H1 (cell line): ENCODE measurements around the gene RNU6-1. TPM values are rescaled to one million over a fixed set of nuclear protein-coding genes. Genes with fewer than 3 reads are reported as not detected.

Experiments
- BACH1 ChIP-seq: IDR thresholded peaks from 2 replicates; pipeline ENCODE4 v1.6.1; 2012; ENCODE audit warnings: low read length, improper control_type of control experiment
- CEBPB ChIP-seq: IDR thresholded peaks from 2 replicates; pipeline ENCODE4 v1.6.1; 2012; ENCODE audit warnings: low read depth, low read length
- CHD7 ChIP-seq: fragments of 300-600 bp; sonication (generic); IDR thresholded peaks from 2 replicates; pipeline ENCODE4 v1.7.1; 2012; ENCODE audit warnings: low read length, moderate library complexity, mild to moderate bottlenecking, inconsistent platforms; ENCODE audit not compliant: insufficient replicate concordance
- GABPA ChIP-seq: IDR thresholded peaks from 2 replicates; pipeline ENCODE4 v1.6.1; 2011; ENCODE audit warnings: mild to moderate bottlenecking, low read length, moderate library complexity, borderline replicate concordance; ENCODE audit not compliant: insufficient read depth
- HDAC2 ChIP-seq, 2 experiments: fragments of 300-600 bp in 1 of 2; sonication (generic) in 1 of 2; IDR thresholded peaks; 2 replicates each; pipeline ENCODE4 v1.6.1; 2011 to 2012; ENCODE audit warnings: low read depth in 2 of 2, low read length in 2 of 2, mild to moderate bottlenecking in 2 of 2, moderate library complexity in 2 of 2, borderline replicate concordance in 1 of 2, inconsistent platforms in 1 of 2
- JUND ChIP-seq: IDR thresholded peaks from 2 replicates; pipeline ENCODE4 v1.6.1; 2011; ENCODE audit warnings: mild to moderate bottlenecking, improper control_type of control experiment, low read length
- PHF8 ChIP-seq: fragments of 200-600 bp; sonication (generic); conservative IDR thresholded peaks from 2 replicates; pipeline ENCODE4 v1.7.1; 2012; ENCODE audit warnings: low read depth, mild to moderate bottlenecking, inconsistent platforms, low read length, moderate library complexity
- polyA plus RNA-seq, 7 experiments: library from polyadenylated mRNA; depleted of rRNA in 3 of 7; stranded (reverse) in 5 of 7; unstranded in 2 of 7; fragments of >200 nt in 5 of 7; fragments of 200-250 nt in 2 of 7; gene quantifications; 1 replicate in 5 of 7; 2 replicates in 1 of 7; 4 replicates in 1 of 7; pipeline versions ENCODE4 v1.2.1 to v1.2.3, GENCODE V29; 2011 to 2013; ENCODE audit warnings: missing spikeins in 2 of 7, mixed read lengths in 2 of 7
- total RNA-seq: library from RNA; stranded (reverse); fragmentation: NEBNext Ultra II Directional; extraction: Animal tissue kit (Norgen Biotek cat#: 25700); gene quantifications from 2 replicates; pipeline ENCODE4 v1.2.1, GENCODE V29; 2021
- TF ChIP-seq, protein P1 (sequence below): IDR thresholded peaks from 2 replicates; pipeline ENCODE4 v1.6.1; 2011; ENCODE audit warnings: low read length, improper control_type of control experiment

Gene RNU6-1
- total and polyA plus RNA-seq, 2 of the 8 experiments (the other 6 are each of a cell fraction or from before 2014, with no cell fraction given) = not detected

DNA sequence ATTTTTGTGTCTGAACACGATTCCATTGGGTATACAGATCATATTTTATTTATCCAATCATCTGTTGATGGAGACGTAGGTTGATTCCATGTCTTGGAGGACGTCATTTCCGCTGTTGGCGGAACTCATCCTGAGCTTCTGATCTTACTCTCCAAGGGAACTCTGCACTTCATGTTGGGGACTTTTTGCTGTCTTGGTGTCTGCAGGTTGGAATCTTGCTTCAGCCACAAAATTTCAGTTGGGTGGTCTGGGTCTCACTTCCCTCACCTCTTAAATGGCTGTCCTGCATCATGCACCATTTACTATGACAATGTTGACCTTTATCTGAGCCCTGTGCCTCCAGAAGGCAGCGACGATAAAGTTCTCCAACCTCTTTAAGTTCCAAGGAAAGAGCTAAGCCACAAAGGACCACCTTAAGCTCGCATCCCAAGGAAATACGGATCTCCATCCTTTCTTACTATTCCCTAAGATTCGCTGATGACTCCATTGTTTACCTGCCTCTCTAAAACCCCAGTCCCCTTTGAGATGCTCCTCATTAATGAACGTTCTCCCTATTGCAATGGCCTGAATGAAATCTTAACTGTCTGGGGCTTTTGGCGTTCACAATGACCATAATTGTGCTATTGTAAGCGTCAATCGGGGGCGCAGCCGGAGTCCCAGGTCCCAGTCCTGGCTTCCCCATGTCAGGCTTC lies 23.1 kb upstream of the RNU6-1 start (continued):
- TF ChIP-seq CHD7 (no peak), HDAC2 (IDR thresholded peaks at IDR 0.05; ENCODE audit: borderline replicate concordance in 1 of 2, low read depth in 2 of 2, low read length in 2 of 2) (no peak), GABPA (no peak), BACH1 (no peak), CEBPB (no peak), JUND (no peak), PHF8 (no peak)
- TF ChIP-seq, protein P1, sequence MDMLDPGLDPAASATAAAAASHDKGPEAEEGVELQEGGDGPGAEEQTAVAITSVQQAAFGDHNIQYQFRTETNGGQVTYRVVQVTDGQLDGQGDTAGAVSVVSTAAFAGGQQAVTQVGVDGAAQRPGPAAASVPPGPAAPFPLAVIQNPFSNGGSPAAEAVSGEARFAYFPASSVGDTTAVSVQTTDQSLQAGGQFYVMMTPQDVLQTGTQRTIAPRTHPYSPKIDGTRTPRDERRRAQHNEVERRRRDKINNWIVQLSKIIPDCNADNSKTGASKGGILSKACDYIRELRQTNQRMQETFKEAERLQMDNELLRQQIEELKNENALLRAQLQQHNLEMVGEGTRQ = no peak
